GM12878 (cell line): ENCODE data around the gene C10orf88. TPM values are rescaled to one million over a fixed set of nuclear protein-coding genes. Genes with fewer than 3 reads are reported as not detected.

Source experiments
- ATAC-seq: fragments of 200-7000 bp; cut with Tn5 transposase; 3 replicates; pipeline ENCODE4 v1.9.1; 2020; ENCODE audit warnings: mild to moderate bottlenecking, moderate library complexity
- BruUV-seq: library from RNA; stranded (reverse); fragments of 400-500 nt; replicated peaks from 2 replicates; lab custom pipeline; 2021; lab: Mats Ljungman, UMichigan
- CTCF ChIA-PET: fragments of 300-600 bp; sonication (Branson Sonifier 250); formaldehyde crosslinking; extraction: SDS; loops from one replicate; lab custom pipeline; 2021; ENCODE audit warnings: inconsistent platforms; lab: Yijun Ruan, JAX
- POLR2A ChIA-PET: fragments of 350-600 bp; formaldehyde crosslinking; extraction: SDS; loops from one replicate; lab custom pipeline; 2021; ENCODE audit warnings: inconsistent platforms; lab: Charles Lee
- RAD21 ChIA-PET: fragments of 300-600 bp; sonication (Branson Sonifier 250); formaldehyde crosslinking; loops from one replicate; lab custom pipeline; 2023; ENCODE audit warnings: antibody characterized with exemption; ENCODE audit not compliant: unreplicated experiment; lab: Charles Lee
- SMC1A ChIA-PET: fragments of 300-600 bp; sonication (Branson Sonifier 250); formaldehyde crosslinking; loops from one replicate; lab custom pipeline; 2023; ENCODE audit not compliant: unreplicated experiment, uncharacterized antibody; lab: Charles Lee
- DNase-seq: peaks from one replicate; pipeline ENCODE4 v3.0.0-alpha.2; 2011; ENCODE audit warnings: low read depth, low spot score
- FAIRE-seq: peaks from 3 replicates; lab custom pipeline; 2011; peaks lifted over from hg19 to GRCh38; lab: Jason Lieb, UNC
- H2AFZ ChIP-seq: 2 replicates; pipeline ENCODE4 v1.6.0; 2011; ENCODE audit warnings: low read depth, low read length, control low read depth; ENCODE audit not compliant: control insufficient read depth
- H3K27ac ChIP-seq: 2 replicates; pipeline ENCODE4 v1.5.1; 2011; ENCODE audit warnings: control low read depth; ENCODE audit not compliant: control insufficient read depth, insufficient read depth
- H3K27me3 ChIP-seq, 2 experiments: replicated peaks in 1 of 2; 2 replicates each; pipeline versions ENCODE4 v1.6.0 to v1.6.1; 2011; ENCODE audit warnings: low read length in 1 of 2; ENCODE audit not compliant: control insufficient read depth in 2 of 2, insufficient read depth in 2 of 2
- H3K36me3 ChIP-seq, 2 experiments: 2 replicates each; pipeline ENCODE4 v1.5.1; 2011; ENCODE audit warnings: low read length in 1 of 2; ENCODE audit not compliant: control insufficient read depth in 2 of 2, insufficient read depth in 2 of 2
- H3K4me1 ChIP-seq: 2 replicates; pipeline ENCODE4 v1.6.1; 2011; ENCODE audit warnings: mild to moderate bottlenecking, low read length, moderate library complexity, mixed read lengths; ENCODE audit not compliant: control insufficient read depth, insufficient read depth
- H3K4me2 ChIP-seq: 2 replicates; pipeline ENCODE4 v1.6.0; 2011; ENCODE audit warnings: control low read depth; ENCODE audit not compliant: control insufficient read depth, insufficient read depth
- H3K4me3 ChIP-seq: fragments of 200-600 bp; sonication (generic); 2 replicates; pipeline ENCODE4 v1.5.1; 2016
- H3K79me2 ChIP-seq: 2 replicates; pipeline ENCODE4 v1.6.0; 2011; ENCODE audit warnings: low read length; ENCODE audit not compliant: control insufficient read depth, insufficient read depth
- H3K9ac ChIP-seq: 2 replicates; pipeline ENCODE4 v1.8.0; 2011; ENCODE audit warnings: low read length, control low read depth, mixed read lengths; ENCODE audit not compliant: control insufficient read depth, insufficient read depth
- H3K9me3 ChIP-seq: replicated peaks from 3 replicates; pipeline ENCODE4 v1.5.1; 2011; ENCODE audit warnings: mild to moderate bottlenecking, low read length; ENCODE audit not compliant: control insufficient read depth, insufficient read depth
- H4K20me1 ChIP-seq: 2 replicates; pipeline ENCODE4 v1.6.0; 2011; ENCODE audit not compliant: control insufficient read depth, insufficient read depth
- EP300 ChIP-seq, 2 experiments: fragments of 150-350 bp in 1 of 2; IDR thresholded peaks; 2 replicates each; pipeline ENCODE4 v1.6.1; 2011 to 2012; ENCODE audit warnings: low read depth in 2 of 2, low read length in 2 of 2, borderline replicate concordance in 1 of 2, improper control_type of control experiment in 1 of 2, inconsistent platforms in 1 of 2; ENCODE audit not compliant: control insufficient read depth in 1 of 2
- HDGF ChIP-seq: fragments of 450-650 bp; IDR thresholded peaks from 2 replicates; pipeline ENCODE4 v1.6.1; 2016; ENCODE audit warnings: antibody characterized with exemption
- SMAD5 ChIP-seq: IDR thresholded peaks from 2 replicates; pipeline ENCODE4 v1.6.1; 2016; ENCODE audit warnings: antibody characterized with exemption, low read depth
- WGBS: methylation state at CpG from one replicate; pipeline ENCODE4 v1.1.6; 2016; ENCODE audit warnings: low lambda C conversion rate; ENCODE audit not compliant: insufficient replicate concordance, insufficient coverage; ENCODE audit errors: missing lambda C conversion rate; 5-methylcytosine and 5-hydroxymethylcytosine counted together
- in situ Hi-C: fragments of 300-500 bp; cut with MboI; formaldehyde crosslinking; loops from 9 replicates; pipeline ENCODE4 v1.14.3; 2018; ENCODE audit warnings: mixed read lengths
- intact Hi-C: fragments of 100-400 bp; cut with micrococcal nuclease; formaldehyde crosslinking; loops from one replicate; pipeline ENCODE4 v1.14.2; 2022; ENCODE audit not compliant: unreplicated experiment
- polyA plus RNA-seq, 11 experiments: library from polyadenylated mRNA; depleted of rRNA in 4 of 11; unstranded in 6 of 11; stranded (reverse) in 5 of 11; fragments of >200 nt; fragmentation: Nextera tagmentation in 4 of 11; fragmentation: Illumina TruSeq in 1 of 11; extraction: Ambion mirVana in 4 of 11; extraction: Trizol in 1 of 11; gene quantifications; 1 replicate in 1 of 11; 2 replicates in 10 of 11; pipeline versions ENCODE4 v1.2.1 to v1.2.3, GENCODE V29; 2011 to 2016; ENCODE audit warnings: inconsistent platforms in 2 of 11, missing spikeins in 2 of 11, low read depth in 1 of 11
- total RNA-seq, 4 experiments: library from RNA; depleted of rRNA in 3 of 4; stranded (reverse); fragments of >200 nt in 3 of 4; fragmentation: Illumina TruSeq in 1 of 4; extraction: Trizol in 1 of 4; gene quantifications; 2 replicates each; pipeline versions ENCODE4 v1.2.1 to v1.2.3, GENCODE V29; 2013 to 2021
- TF ChIP-seq, protein P1 (sequence below): fragments of 450-650 bp; formaldehyde crosslinking; IDR thresholded peaks from 2 replicates; pipeline ENCODE4 v1.4.0; 2020; ENCODE audit warnings: mild to moderate bottlenecking, moderate library complexity
- TF ChIP-seq, protein P2 (sequence below): fragments of 450-650 bp; IDR thresholded peaks from 2 replicates; pipeline ENCODE4 v1.6.1; 2017; ENCODE audit warnings: low read depth, mild to moderate bottlenecking, moderate library complexity

Gene C10orf88
- total and polyA plus RNA-seq, 10 of the 15 experiments (the other 5 are each of a cell fraction or from before 2014, with no cell fraction given): 4.7 to 12.5 (median 8.5) TPM

DNA sequence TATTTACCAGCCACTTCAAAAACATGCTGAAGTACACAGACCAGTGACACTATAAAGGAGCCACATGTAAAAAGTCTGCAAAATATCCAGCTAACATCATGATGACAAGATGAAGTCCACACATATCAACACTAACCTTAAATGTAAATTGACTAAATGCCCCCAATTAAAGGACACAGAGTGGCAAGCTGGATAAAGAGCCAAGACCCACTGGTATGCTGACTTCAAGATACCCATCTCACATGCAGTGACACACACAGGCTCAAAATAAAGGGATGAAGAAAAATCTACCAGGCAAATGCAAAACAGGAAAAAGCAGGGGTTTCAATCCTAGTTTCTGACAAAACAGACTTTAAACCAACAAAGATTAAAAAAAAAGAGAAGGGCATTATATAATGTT lies 12.9 kb upstream of the C10orf88 start (continued):
- TF ChIP-seq, protein P1, sequence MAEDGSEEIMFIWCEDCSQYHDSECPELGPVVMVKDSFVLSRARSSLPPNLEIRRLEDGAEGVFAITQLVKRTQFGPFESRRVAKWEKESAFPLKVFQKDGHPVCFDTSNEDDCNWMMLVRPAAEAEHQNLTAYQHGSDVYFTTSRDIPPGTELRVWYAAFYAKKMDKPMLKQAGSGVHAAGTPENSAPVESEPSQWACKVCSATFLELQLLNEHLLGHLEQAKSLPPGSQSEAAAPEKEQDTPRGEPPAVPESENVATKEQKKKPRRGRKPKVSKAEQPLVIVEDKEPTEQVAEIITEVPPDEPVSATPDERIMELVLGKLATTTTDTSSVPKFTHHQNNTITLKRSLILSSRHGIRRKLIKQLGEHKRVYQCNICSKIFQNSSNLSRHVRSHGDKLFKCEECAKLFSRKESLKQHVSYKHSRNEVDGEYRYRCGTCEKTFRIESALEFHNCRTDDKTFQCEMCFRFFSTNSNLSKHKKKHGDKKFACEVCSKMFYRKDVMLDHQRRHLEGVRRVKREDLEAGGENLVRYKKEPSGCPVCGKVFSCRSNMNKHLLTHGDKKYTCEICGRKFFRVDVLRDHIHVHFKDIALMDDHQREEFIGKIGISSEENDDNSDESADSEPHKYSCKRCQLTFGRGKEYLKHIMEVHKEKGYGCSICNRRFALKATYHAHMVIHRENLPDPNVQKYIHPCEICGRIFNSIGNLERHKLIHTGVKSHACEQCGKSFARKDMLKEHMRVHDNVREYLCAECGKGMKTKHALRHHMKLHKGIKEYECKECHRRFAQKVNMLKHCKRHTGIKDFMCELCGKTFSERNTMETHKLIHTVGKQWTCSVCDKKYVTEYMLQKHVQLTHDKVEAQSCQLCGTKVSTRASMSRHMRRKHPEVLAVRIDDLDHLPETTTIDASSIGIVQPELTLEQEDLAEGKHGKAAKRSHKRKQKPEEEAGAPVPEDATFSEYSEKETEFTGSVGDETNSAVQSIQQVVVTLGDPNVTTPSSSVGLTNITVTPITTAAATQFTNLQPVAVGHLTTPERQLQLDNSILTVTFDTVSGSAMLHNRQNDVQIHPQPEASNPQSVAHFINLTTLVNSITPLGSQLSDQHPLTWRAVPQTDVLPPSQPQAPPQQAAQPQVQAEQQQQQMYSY: no peak
- TF ChIP-seq HDGF: no peak
- TF ChIP-seq SMAD5: no peak

DNA sequence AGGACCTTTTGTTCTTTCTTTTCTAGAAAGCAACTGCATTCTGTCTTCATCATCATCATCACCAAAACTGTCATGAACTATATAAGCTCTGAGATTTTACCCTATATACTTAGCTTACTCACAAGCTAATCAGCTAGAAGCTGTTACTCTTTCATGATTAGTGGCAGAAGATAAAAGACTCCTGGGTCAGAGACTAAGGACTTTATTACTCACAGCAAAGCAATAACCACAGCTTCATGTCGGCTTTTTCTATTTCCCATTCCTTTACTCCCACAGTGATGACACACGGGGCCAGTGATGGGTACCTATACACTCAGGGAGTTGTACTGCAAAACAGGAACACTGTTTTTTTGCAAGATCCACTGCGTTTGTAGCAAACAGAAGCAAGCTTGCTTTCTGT lies 8.4 kb upstream of the C10orf88 start:
- Histone ChIP-seq H3K79me2 (no peaks in the 10 kb centered on the region), H3K4me2 (no peak overlapping the region), H3K4me3 (no peak overlapping the region), H2AFZ (no peak overlapping the region), H3K4me1 (no peaks in the 10 kb centered on the region), H3K27ac (no peak overlapping the region), H3K9ac (no peak overlapping the region), H4K20me1 (no peaks in the 10 kb centered on the region), H3K9me3 (no peaks in the 10 kb centered on the region; the same call in 2 of the 3 replicates), H3K36me3 (no peaks in the 10 kb centered on the region), H3K27me3 (peaks cover 0 to 3% of the 10 kb centered on the region in 2 experiments; a peak in 1 of 4 replicates)
- WGBS: 24% methylated on average over 3 of the region's 3 CpGs
- intact Hi-C loops (no loop called here), in situ Hi-C loops (no loop called here)
- TF ChIP-seq SMAD5 (no peak), EP300 (IDR thresholded peaks at IDR 0.05; ENCODE audit: borderline replicate concordance in 1 of 2, control insufficient read depth in 1 of 2, low read depth in 2 of 2, low read length in 2 of 2) (no peak)
- TF ChIP-seq, protein P2, sequence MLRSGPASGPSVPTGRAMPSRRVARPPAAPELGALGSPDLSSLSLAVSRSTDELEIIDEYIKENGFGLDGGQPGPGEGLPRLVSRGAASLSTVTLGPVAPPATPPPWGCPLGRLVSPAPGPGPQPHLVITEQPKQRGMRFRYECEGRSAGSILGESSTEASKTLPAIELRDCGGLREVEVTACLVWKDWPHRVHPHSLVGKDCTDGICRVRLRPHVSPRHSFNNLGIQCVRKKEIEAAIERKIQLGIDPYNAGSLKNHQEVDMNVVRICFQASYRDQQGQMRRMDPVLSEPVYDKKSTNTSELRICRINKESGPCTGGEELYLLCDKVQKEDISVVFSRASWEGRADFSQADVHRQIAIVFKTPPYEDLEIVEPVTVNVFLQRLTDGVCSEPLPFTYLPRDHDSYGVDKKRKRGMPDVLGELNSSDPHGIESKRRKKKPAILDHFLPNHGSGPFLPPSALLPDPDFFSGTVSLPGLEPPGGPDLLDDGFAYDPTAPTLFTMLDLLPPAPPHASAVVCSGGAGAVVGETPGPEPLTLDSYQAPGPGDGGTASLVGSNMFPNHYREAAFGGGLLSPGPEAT: no peak
- RAD21 ChIA-PET: interaction anchor here (1.1 kb wide), 1 partner anchor 43 kb away, joined by 3 read pairs; no protein-coding TSS in a partner anchor
- ATAC-seq (no peak), FAIRE-seq (no peak), DNase-seq (no peak)
- no TSS peak for BruUV-seq
- POLR2A ChIA-PET: interaction anchor here (0.7 kb wide), 1 partner anchor 46 kb away, joined by 5 read pairs; no protein-coding TSS in a partner anchor
- SMC1A ChIA-PET: interaction anchor here (1.4 kb wide), 1 partner anchor 11 kb away, joined by 4 read pairs; no protein-coding TSS in a partner anchor
- CTCF ChIA-PET: interaction anchor here (1.5 kb wide), 1 partner anchor 9 kb away, joined by 5 read pairs; no protein-coding TSS in a partner anchor
